HG03045 (cell line): Measurements from ENCODE around the gene TARS1.
"Not testable (repeated sequence)": the region's sequence is repeated elsewhere in the genome, so short reads cannot be mapped to it uniquely, and the experiment has no call there.

Experiments used
- ATAC-seq: cut with Tn5 transposase; IDR thresholded peaks from one replicate; pipeline ENCODE4 v1.9.1; 2021; ENCODE audit warnings: mild to moderate bottlenecking, moderate library complexity; ENCODE audit not compliant: unreplicated experiment

Gene TARS1

GRCh38 chr5:33482335-33482734 lies 41.6 kb downstream of the TARS1 start:
- no peak for ATAC-seq

GRCh38 chr5:33487236-33487635 lies 46.5 kb downstream of the TARS1 start:
- no peak for ATAC-seq

- no peak for ATAC-seq
Observed at GRCh38 chr5:33488558-33489355, 48.0 kb downstream of the TARS1 start.

GRCh38 chr5:33489481-33490067 lies 48.8 kb downstream of the TARS1 start:
- no peak for ATAC-seq

GRCh38 chr5:33490071-33490665 lies 49.4 kb downstream of the TARS1 start:
- no peak for ATAC-seq

GRCh38 chr5:33491941-33492340 lies 51.2 kb downstream of the TARS1 start:
- ATAC-seq = no peak

GRCh38 chr5:33494466-33494865 lies 53.7 kb downstream of the TARS1 start:
- no peak for ATAC-seq

GRCh38 chr5:33501260-33501659 lies 60.5 kb downstream of the TARS1 start:
- ATAC-seq = no peak

GRCh38 chr5:33501899-33502298 lies 61.1 kb downstream of the TARS1 start:
- no peak for ATAC-seq

- no peak for ATAC-seq
Observed at GRCh38 chr5:33504570-33504969, 63.8 kb downstream of the TARS1 start.

GRCh38 chr5:33507426-33507825 lies 66.7 kb downstream of the TARS1 start:
- ATAC-seq = no peak

GRCh38 chr5:33509036-33509435 lies 68.3 kb downstream of the TARS1 start:
- no peak for ATAC-seq

GRCh38 chr5:33513462-33514185 lies 72.9 kb downstream of the TARS1 start:
- ATAC-seq = no peak

GRCh38 chr5:33515366-33515765 lies 74.6 kb downstream of the TARS1 start:
- ATAC-seq = not testable (repeated sequence)

GRCh38 chr5:33516421-33516820 lies 75.7 kb downstream of the TARS1 start:
- ATAC-seq = no peak
